Measurements from ENCODE around the gene ENDOD1.

The ENDOD1 gene

GRCh38 chr11:95084509-95084908, 5.1 kb upstream of the ENDOD1 start:
- DNase-seq (no peak), ATAC-seq (replicated peaks) (no peak)
- no peak overlapping the region for H3K27ac Mint-ChIP-seq
- no peaks in the 10 kb centered on the region for H3K9me3 Mint-ChIP-seq
- H3K4me1 Mint-ChIP-seq (ENCODE audit: low read depth in 2 of 2): peaks cover 10 to 11% of the 10 kb centered on the region in 2 donors
- peaks cover 0 to 16% of the 10 kb centered on the region in 2 donors for H3K27me3 Mint-ChIP-seq
- no peak overlapping the region for H3K4me3 Mint-ChIP-seq
- H3K36me3 Mint-ChIP-seq (ENCODE audit: insufficient read depth): peaks cover 8% of the 10 kb centered on the region

- Mint-ChIP-seq H3K27me3 (peaks cover 0 to 16% of the 10 kb centered on the region in 2 donors), H3K36me3 (ENCODE audit: insufficient read depth) (peaks cover 8% of the 10 kb centered on the region), H3K9me3 (no peaks in the 10 kb centered on the region), H3K27ac (peak overlapping the region in 1 of 2 donors; percentile 9), H3K4me1 (ENCODE audit: low read depth in 2 of 2) (peaks cover 12 to 13% of the 10 kb centered on the region in 2 donors), H3K4me3 (no peak overlapping the region)
- ATAC-seq (replicated peaks): no peak
- no peak for DNase-seq
These were observed 4.4 kb upstream of the ENDOD1 start for GRCh38 chr11:95085117-95085816.

- no peak for ATAC-seq (replicated peaks)
- peaks cover 0 to 16% of the 10 kb centered on the region in 2 donors for H3K27me3 Mint-ChIP-seq
- DNase-seq: no peak
- H3K9me3 Mint-ChIP-seq: no peaks in the 10 kb centered on the region
- no peak overlapping the region for H3K4me3 Mint-ChIP-seq
- peaks cover 16 to 21% of the 10 kb centered on the region in 2 donors for H3K4me1 Mint-ChIP-seq (ENCODE audit: low read depth in 2 of 2)
- H3K36me3 Mint-ChIP-seq (ENCODE audit: insufficient read depth): peaks cover 8% of the 10 kb centered on the region
- H3K27ac Mint-ChIP-seq: no peak overlapping the region
These were observed 3.5 kb upstream of the ENDOD1 start for GRCh38 chr11:95086151-95086550.

- Mint-ChIP-seq H3K36me3 (ENCODE audit: insufficient read depth) (peaks cover 8% of the 10 kb centered on the region), H3K4me1 (ENCODE audit: low read depth in 2 of 2) (peaks cover 21 to 28% of the 10 kb centered on the region in 2 donors), H3K4me3 (no peak overlapping the region), H3K27ac (no peak overlapping the region), H3K27me3 (peaks cover 0 to 12% of the 10 kb centered on the region in 2 donors), H3K9me3 (no peaks in the 10 kb centered on the region)
- ATAC-seq (replicated peaks): no peak
- no peak for DNase-seq
These were observed 2.6 kb upstream of the ENDOD1 start for GRCh38 chr11:95086836-95087570.

GRCh38 chr11:95088946-95089619, 563 bp upstream of the ENDOD1 start:
- Mint-ChIP-seq H3K27me3 (no peaks in the 10 kb centered on the region), H3K4me3 (peak overlapping the region; percentile 88 to 89), H3K36me3 (ENCODE audit: insufficient read depth) (peaks cover 8% of the 10 kb centered on the region), H3K9me3 (no peaks in the 10 kb centered on the region), H3K4me1 (ENCODE audit: low read depth in 2 of 2) (peaks cover 32 to 41% of the 10 kb centered on the region in 2 donors), H3K27ac (peak overlapping the region; percentile 94 to 99)
- DNase-seq (peak; percentile 12 to 20 (median 18)), ATAC-seq (replicated peaks) (peak; percentile 57)

- DNase-seq: no peak
- no peak for ATAC-seq (replicated peaks)
- Mint-ChIP-seq H3K36me3 (ENCODE audit: insufficient read depth) (peaks cover 8% of the 10 kb centered on the region), H3K27ac (no peak overlapping the region), H3K4me1 (ENCODE audit: low read depth in 2 of 2) (peaks cover 32 to 45% of the 10 kb centered on the region in 2 donors), H3K27me3 (no peaks in the 10 kb centered on the region), H3K9me3 (no peaks in the 10 kb centered on the region), H3K4me3 (no peak overlapping the region)
These were observed 2.1 kb downstream of the ENDOD1 start for GRCh38 chr11:95091663-95092180.

GRCh38 chr11:95092549-95093324, 3.1 kb downstream of the ENDOD1 start:
- H3K27ac Mint-ChIP-seq: no peak overlapping the region
- H3K27me3 Mint-ChIP-seq: no peaks in the 10 kb centered on the region
- ATAC-seq (replicated peaks) (no peak), DNase-seq (peak in 2 of 3 experiments; percentile 4 to 10)
- H3K36me3 Mint-ChIP-seq (ENCODE audit: insufficient read depth): peaks cover 8% of the 10 kb centered on the region
- peaks cover 35 to 53% of the 10 kb centered on the region in 2 donors for H3K4me1 Mint-ChIP-seq (ENCODE audit: low read depth in 2 of 2)
- H3K9me3 Mint-ChIP-seq: no peaks in the 10 kb centered on the region
- H3K4me3 Mint-ChIP-seq: peak overlapping the region in 1 of 2 donors; percentile 9

- peak overlapping the region in 1 of 2 donors; percentile 9 for H3K4me3 Mint-ChIP-seq
- H3K36me3 Mint-ChIP-seq (ENCODE audit: insufficient read depth): peaks cover 8% of the 10 kb centered on the region
- DNase-seq (no peak), ATAC-seq (replicated peaks) (no peak)
- H3K27me3 Mint-ChIP-seq: no peaks in the 10 kb centered on the region
- H3K27ac Mint-ChIP-seq: peak overlapping the region in 1 of 2 donors; percentile 20
- H3K9me3 Mint-ChIP-seq: no peaks in the 10 kb centered on the region
- H3K4me1 Mint-ChIP-seq (ENCODE audit: low read depth in 2 of 2): peaks cover 34 to 55% of the 10 kb centered on the region in 2 donors
These were observed 3.9 kb downstream of the ENDOD1 start for GRCh38 chr11:95093548-95093947.

GRCh38 chr11:95095858-95096587, 6.4 kb downstream of the ENDOD1 start:
- peaks cover 27 to 38% of the 10 kb centered on the region in 2 donors for H3K4me1 Mint-ChIP-seq (ENCODE audit: low read depth in 2 of 2)
- no peaks in the 10 kb centered on the region for H3K27me3 Mint-ChIP-seq
- no peaks in the 10 kb centered on the region for H3K36me3 Mint-ChIP-seq (ENCODE audit: insufficient read depth)
- ATAC-seq (replicated peaks): peak; percentile 47
- DNase-seq: no peak
- no peak overlapping the region for H3K27ac Mint-ChIP-seq
- no peaks in the 10 kb centered on the region for H3K9me3 Mint-ChIP-seq
- H3K4me3 Mint-ChIP-seq: peak overlapping the region in 1 of 2 donors; percentile 49

- Mint-ChIP-seq H3K4me1 (ENCODE audit: low read depth in 2 of 2) (peaks cover 20 to 28% of the 10 kb centered on the region in 2 donors), H3K27ac (no peak overlapping the region), H3K27me3 (no peaks in the 10 kb centered on the region), H3K36me3 (ENCODE audit: insufficient read depth) (no peaks in the 10 kb centered on the region), H3K9me3 (no peaks in the 10 kb centered on the region), H3K4me3 (no peak overlapping the region)
- ATAC-seq (replicated peaks) (no peak), DNase-seq (no peak)
These were observed 7.6 kb downstream of the ENDOD1 start for GRCh38 chr11:95097209-95097608.

GRCh38 chr11:95098826-95099225, 9.2 kb downstream of the ENDOD1 start:
- Mint-ChIP-seq H3K27ac (no peak overlapping the region), H3K4me1 (ENCODE audit: low read depth in 2 of 2) (peaks cover 11 to 24% of the 10 kb centered on the region in 2 donors), H3K9me3 (no peaks in the 10 kb centered on the region), H3K27me3 (no peaks in the 10 kb centered on the region), H3K36me3 (ENCODE audit: insufficient read depth) (peaks cover under 1% of the 10 kb centered on the region), H3K4me3 (no peak overlapping the region)
- DNase-seq (no peak), ATAC-seq (replicated peaks) (no peak)

- no peaks in the 10 kb centered on the region for H3K27me3 Mint-ChIP-seq
- no peak overlapping the region for H3K4me3 Mint-ChIP-seq
- no peak overlapping the region for H3K27ac Mint-ChIP-seq
These were observed 10.6 kb downstream of the ENDOD1 start for GRCh38 chr11:95100191-95100648.

More at GRCh38 chr11:95100191-95100648, 10.6 kb downstream of the ENDOD1 start:
- peaks cover 11 to 24% of the 10 kb centered on the region in 2 donors for H3K4me1 Mint-ChIP-seq (ENCODE audit: low read depth in 2 of 2)
- no peak for ATAC-seq (replicated peaks)
- H3K36me3 Mint-ChIP-seq (ENCODE audit: insufficient read depth): peaks cover 4% of the 10 kb centered on the region
- no peak for DNase-seq
- H3K9me3 Mint-ChIP-seq: no peaks in the 10 kb centered on the region

Data from effector memory CD8-positive, alpha-beta T cell (primary cell).